ENCODE data around the gene PIK3R5.
A peak's percentile ranks its signal among the peaks of the same experiment; 100 is the strongest.

Gene PIK3R5

GRCh38 chr17:8904201-8904600, 61.3 kb downstream of the PIK3R5 start:
- H3K36me3 ChIP-seq (ENCODE audit: control insufficient read depth, insufficient read depth, low read length), result peaks cover 15% of the 10 kb centered on the region
- no peak overlapping the region for H3K4me3 ChIP-seq (replicated peaks; ENCODE audit: low read depth, low read length)
- no peaks in the 10 kb centered on the region for H3K27me3 ChIP-seq (replicated peaks; ENCODE audit: control insufficient read depth, insufficient read depth, low read length)
- DNase-seq (ENCODE audit: extremely low read depth, insufficient read length), result no peak
- TF ChIP-seq, protein P1, sequence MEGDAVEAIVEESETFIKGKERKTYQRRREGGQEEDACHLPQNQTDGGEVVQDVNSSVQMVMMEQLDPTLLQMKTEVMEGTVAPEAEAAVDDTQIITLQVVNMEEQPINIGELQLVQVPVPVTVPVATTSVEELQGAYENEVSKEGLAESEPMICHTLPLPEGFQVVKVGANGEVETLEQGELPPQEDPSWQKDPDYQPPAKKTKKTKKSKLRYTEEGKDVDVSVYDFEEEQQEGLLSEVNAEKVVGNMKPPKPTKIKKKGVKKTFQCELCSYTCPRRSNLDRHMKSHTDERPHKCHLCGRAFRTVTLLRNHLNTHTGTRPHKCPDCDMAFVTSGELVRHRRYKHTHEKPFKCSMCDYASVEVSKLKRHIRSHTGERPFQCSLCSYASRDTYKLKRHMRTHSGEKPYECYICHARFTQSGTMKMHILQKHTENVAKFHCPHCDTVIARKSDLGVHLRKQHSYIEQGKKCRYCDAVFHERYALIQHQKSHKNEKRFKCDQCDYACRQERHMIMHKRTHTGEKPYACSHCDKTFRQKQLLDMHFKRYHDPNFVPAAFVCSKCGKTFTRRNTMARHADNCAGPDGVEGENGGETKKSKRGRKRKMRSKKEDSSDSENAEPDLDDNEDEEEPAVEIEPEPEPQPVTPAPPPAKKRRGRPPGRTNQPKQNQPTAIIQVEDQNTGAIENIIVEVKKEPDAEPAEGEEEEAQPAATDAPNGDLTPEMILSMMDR (IDR thresholded peaks at IDR 0.05; ENCODE audit: insufficient read depth, low read length, poor library complexity, severe bottlenecking), result no peak

- DNase-seq (ENCODE audit: extremely low read depth, insufficient read length), result peak; percentile 62
- Histone ChIP-seq H3K36me3 (ENCODE audit: control insufficient read depth, insufficient read depth, low read length) (peaks cover 10% of the 10 kb centered on the region), H3K4me3 (replicated peaks; ENCODE audit: low read depth, low read length) (peak overlapping the region; percentile 38), H3K27me3 (replicated peaks; ENCODE audit: control insufficient read depth, insufficient read depth, low read length) (no peaks in the 10 kb centered on the region)
- TF ChIP-seq, protein P1 (IDR thresholded peaks at IDR 0.05; ENCODE audit: insufficient read depth, low read length, poor library complexity, severe bottlenecking), result peak; percentile 26
Observed at GRCh38 chr17:8900626-8901585, 64.6 kb downstream of the PIK3R5 start.

GRCh38 chr17:8900207-8900606, 65.3 kb downstream of the PIK3R5 start:
- no peak overlapping the region for H3K4me3 ChIP-seq (replicated peaks; ENCODE audit: low read depth, low read length)
- H3K27me3 ChIP-seq (replicated peaks; ENCODE audit: control insufficient read depth, insufficient read depth, low read length), result no peaks in the 10 kb centered on the region
- H3K36me3 ChIP-seq (ENCODE audit: control insufficient read depth, insufficient read depth, low read length), result peaks cover 8% of the 10 kb centered on the region
- TF ChIP-seq, protein P1 (IDR thresholded peaks at IDR 0.05; ENCODE audit: insufficient read depth, low read length, poor library complexity, severe bottlenecking), result no peak
- DNase-seq (ENCODE audit: extremely low read depth, insufficient read length), result no peak

DNA sequence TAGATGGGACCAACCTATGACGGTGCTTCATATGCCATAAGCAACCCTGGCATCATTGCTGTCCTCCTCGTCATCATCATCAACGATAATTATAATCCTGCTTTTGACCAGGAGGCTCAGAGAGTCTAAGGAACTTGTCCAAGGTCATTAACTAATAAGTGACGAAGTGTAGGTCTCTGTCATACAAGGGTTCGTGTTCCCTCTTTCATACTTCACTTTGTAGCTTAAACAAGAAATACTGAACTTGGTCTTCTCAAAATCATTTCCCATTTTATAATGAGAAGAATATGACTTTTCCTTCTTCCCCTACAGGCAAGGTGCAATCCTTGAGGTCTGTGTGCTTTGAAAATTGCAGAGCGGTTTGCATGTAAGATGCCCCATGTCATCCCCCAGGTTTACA, 66.9 kb downstream of the PIK3R5 start:
- no peaks in the 10 kb centered on the region; the same call in none of the 2 replicates for H3K36me3 ChIP-seq (ENCODE audit: control insufficient read depth, insufficient read depth, low read length)
- no peak for DNase-seq (ENCODE audit: extremely low read depth, insufficient read length)
- TF ChIP-seq, protein P1 (IDR thresholded peaks at IDR 0.05; ENCODE audit: insufficient read depth, low read length, poor library complexity, severe bottlenecking), result no peak
- H3K27me3 ChIP-seq (replicated peaks; ENCODE audit: control insufficient read depth, insufficient read depth, low read length), result no peaks in the 10 kb centered on the region
- H3K4me3 ChIP-seq (replicated peaks; ENCODE audit: low read depth, low read length), result no peak overlapping the region

- TF ChIP-seq, protein P1 (IDR thresholded peaks at IDR 0.05; ENCODE audit: insufficient read depth, low read length, poor library complexity, severe bottlenecking), result no peak
- no peak for DNase-seq (ENCODE audit: extremely low read depth, insufficient read length)
- no peak overlapping the region for H3K4me3 ChIP-seq (replicated peaks; ENCODE audit: low read depth, low read length)
- no peaks in the 10 kb centered on the region; the same call in none of the 2 replicates for H3K36me3 ChIP-seq (ENCODE audit: control insufficient read depth, insufficient read depth, low read length)
- H3K27me3 ChIP-seq (replicated peaks; ENCODE audit: control insufficient read depth, insufficient read depth, low read length), result no peaks in the 10 kb centered on the region
Observed at GRCh38 chr17:8898126-8898525, 67.4 kb downstream of the PIK3R5 start.
